GM12801 (cell line): ENCODE data around the gene ZBTB7C.

ENCODE experiments used
- CTCF ChIP-seq: IDR thresholded peaks from one replicate; pipeline ENCODE4 v1.5.1; 2011; ENCODE audit warnings: control low read depth; ENCODE audit not compliant: insufficient read length; ENCODE audit errors: extremely low read depth

The ZBTB7C gene

DNA sequence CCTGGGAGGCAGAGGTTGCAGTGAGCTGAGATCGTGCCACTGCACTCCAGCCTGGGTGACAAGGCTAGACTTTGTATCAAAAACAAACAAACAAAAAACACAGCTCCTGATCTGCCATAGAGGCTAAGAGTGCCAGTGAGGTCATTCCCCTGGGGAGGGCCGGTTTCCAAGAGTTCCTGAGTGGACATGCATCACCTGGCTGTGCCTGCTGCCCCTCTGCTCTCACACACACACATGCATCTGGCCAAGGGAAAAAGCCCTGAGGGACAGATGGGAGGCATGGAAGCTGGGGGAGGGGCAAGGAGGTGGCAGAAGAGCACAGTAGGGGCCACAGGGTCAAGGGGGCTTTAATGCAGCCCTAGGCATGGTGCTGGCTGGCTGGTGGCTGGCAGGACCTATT, 60.4 kb downstream of the ZBTB7C start:
- TF ChIP-seq CTCF: no peak

DNA sequence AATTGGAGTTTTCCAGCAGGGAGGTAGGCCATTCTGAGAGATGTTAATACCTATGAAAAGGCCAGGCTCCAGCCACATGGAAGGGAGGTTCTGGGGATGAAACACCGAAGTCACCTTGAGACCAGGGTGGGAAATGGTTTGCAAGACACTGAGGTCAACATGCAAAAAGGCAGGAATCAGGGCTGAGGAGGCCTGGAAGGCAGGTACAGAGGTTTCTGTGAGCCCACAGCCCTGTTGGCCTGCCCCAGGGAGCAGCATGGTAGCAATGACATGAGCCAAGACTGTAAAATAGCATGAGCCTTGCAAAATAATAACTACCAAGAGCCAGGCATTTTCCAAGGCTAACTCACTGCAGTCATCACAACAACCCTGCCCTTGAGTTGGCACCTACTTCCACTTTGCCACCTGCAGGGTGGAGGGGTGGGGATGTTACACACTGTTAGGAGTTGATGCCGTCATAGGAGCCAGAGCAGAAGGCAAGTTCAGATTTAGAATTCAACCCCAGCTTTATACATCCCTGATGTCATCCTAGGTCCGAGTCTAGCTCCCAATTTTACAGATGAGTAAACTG, 61.3 kb downstream of the ZBTB7C start:
- TF ChIP-seq CTCF: no peak

- no peak for TF ChIP-seq CTCF
Measured at GRCh38 chr18:48345596-48345995, 63.6 kb downstream of the ZBTB7C start.

GRCh38 chr18:48342581-48342980, 66.6 kb downstream of the ZBTB7C start:
- TF ChIP-seq CTCF: no peak

DNA sequence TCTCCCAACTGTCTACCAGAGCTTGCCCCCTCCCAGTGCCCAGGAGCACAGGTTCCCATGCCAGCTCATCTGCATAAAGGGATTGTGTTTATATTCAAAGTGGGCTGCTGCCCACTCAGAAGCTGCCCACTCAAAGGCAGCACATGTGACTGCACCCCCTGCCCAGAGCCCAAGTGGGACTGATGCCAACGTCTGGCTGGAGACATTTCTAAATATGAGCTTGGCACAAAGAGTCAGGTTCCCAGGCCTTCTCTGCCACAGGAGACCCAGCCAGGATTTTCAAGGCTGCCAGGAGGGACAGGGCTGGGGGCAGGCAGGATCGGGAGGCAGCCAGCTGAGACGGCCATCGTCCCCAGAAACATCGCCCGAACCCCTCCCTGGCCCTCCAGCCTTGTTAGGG, 67.1 kb downstream of the ZBTB7C start:
- no peak for TF ChIP-seq CTCF

GRCh38 chr18:48340560-48340959, 68.6 kb downstream of the ZBTB7C start:
- TF ChIP-seq CTCF: no peak

DNA sequence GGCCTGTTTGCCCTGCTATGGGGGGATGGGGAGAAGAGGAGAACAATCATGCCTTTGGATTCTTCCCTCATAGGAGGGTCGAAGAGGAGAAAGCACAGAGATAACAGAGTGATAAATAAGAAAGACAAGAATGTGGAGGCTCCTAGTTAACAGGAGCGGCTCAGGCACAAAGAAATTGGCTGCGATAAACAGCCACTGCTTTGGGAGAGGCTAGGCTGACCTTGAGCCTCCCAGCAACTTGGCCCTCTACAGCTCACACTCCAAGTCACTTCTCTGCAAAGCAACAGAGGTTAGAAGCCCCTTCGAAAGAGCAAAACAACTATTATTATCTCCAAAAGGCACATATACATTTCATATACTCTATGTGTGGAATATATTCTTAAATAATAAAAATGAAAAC, 69.5 kb downstream of the ZBTB7C start:
- TF ChIP-seq CTCF: no peak

DNA sequence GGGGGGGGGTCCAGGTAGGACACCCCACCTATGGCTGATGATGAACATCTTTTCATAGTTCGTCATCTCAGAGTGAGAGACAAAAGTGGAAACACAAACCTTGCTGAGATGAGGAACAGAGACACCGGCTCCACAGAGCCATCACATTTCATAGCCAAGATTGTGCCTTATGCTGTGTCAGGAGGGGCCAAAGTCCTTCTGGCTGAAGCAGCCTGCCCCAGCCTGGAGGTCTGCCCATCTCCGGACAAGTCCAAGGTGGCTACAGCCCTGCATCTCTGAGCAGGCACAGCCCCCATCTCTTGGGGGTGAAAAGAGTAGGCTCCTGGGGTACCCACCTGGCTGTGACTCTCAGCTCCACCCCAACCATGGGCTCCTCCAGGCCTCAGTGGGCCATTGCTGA, 70.3 kb downstream of the ZBTB7C start:
- no peak for TF ChIP-seq CTCF
